IPS-18c (cell line): ENCODE measurements around the gene CLP1.
A peak's percentile ranks its signal among the peaks of the same experiment; 100 is the strongest.

Experiments
- H3K4me3 ChIP-seq: 2 replicates; pipeline ENCODE4 v1.7.0; 2013; ENCODE audit warnings: low read depth, mild to moderate bottlenecking, low read length, moderate library complexity; ENCODE audit not compliant: insufficient read depth
- H3K9me3 ChIP-seq: one replicate; pipeline ENCODE4 v1.6.1; 2013; ENCODE audit warnings: mild to moderate bottlenecking, low read length, moderate library complexity; ENCODE audit not compliant: control insufficient read depth, insufficient read depth

CLP1 gene

DNA sequence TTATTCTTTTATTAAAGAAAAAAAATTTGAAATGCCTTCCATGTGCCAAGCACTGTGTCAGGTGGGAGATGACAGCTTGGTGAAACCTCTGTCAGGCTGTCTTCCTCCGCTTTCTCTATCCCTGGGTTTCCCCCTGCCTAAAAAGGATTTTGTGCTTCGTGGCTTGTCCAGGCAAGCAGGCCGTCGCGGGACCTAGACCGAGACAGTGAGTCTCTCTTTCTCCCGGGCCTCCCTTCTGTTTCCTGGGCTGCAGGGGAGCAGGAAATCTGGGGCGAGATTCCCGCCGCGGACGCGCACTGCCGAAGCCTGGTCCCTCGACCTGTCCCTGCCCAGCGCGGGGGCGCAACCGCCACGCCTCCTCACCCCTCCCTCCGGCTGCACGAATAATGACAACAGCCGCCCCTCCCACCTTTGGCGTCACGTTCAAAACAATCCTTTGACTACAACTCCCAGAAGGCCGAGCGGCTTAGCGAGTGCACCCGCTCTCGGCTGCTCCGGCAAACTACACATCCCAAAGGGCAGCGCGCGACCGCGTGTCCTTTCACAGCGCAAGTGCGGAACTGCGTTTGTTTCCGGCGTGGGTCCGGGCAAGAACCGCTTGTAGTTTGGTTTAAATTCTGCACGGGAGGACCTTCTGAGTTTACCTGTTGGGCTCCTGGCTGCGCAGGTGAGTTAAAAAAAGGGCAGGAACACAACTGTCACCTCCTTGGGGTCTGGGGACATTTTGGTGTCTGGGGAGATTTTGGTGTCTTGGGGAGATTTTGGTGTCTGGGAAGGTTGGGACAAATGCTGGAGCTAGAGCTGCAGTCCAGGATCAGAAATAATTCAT, at the start of gene CLP1:
Gene CLP1 (plus strand): TSS at position 569 of the 829 bp plus-strand sequence. CDS start 1,715 bp downstream, outside the sequence.
- Histone ChIP-seq H3K4me3 (peak within 1 kb of the TSS; percentile 98), H3K9me3 (no peaks in the 10 kb centered on the region)

DNA sequence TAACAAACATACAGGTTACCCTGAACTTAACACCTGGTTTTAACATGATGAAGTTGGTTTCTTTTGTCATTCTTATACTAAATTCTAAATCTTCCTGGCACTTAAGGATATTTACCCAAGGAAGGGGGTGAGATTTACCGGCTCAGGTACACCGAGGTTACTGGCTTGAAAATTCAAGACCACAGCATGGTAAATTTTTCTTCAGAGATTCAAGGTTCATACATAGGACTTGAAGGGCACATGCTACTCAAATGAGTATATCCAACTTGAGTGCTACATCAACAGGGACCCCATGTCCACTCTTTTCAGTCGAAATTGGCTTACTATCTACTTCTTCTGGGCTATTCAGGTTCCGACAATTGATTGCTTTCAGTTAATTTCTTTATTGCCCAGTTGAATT, 47.4 kb upstream of the CLP1 start:
- Histone ChIP-seq H3K9me3 (no peaks in the 10 kb centered on the region), H3K4me3 (no peak overlapping the region)

DNA sequence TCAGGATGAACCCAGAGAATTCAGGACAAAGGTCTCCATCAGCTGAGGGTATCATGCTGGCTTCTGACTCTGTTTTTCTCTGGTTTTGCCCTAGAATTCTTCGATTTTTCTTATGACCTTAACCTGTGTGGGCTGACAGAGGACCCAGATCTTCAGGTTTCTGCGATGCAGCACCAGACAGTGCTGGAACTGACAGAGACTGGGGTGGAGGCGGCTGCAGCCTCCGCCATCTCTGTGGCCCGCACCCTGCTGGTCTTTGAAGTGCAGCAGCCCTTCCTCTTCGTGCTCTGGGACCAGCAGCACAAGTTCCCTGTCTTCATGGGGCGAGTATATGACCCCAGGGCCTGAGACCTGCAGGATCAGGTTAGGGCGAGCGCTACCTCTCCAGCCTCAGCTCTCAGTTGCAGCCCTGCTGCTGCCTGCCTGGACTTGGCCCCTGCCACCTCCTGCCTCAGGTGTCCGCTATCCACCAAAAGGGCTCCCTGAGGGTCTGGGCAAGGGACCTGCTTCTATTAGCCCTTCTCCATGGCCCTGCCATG, 43.3 kb upstream of the CLP1 start:
- Histone ChIP-seq H3K9me3 (no peaks in the 10 kb centered on the region), H3K4me3 (no peak overlapping the region)

DNA sequence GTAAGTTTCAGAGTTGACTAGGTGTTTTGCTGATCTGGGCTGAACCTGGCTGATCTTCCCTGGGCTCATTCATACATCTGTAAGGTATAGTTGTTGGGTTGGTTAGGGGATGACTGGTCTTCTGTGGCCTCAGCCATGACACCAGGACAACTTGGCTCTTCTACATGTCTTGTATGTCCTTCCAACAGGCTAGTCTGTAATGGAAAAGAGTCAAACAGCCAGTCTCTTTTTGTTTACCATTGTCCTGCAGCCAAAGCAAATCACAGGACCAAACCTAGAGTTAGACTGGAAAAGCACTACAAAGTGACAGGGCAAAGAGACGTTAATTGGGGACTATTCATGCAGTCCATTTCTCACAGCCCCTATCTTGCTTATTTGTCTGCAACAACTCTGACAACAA, 42.3 kb upstream of the CLP1 start:
- Histone ChIP-seq H3K4me3 (no peak overlapping the region), H3K9me3 (peaks cover 5% of the 10 kb centered on the region)

DNA sequence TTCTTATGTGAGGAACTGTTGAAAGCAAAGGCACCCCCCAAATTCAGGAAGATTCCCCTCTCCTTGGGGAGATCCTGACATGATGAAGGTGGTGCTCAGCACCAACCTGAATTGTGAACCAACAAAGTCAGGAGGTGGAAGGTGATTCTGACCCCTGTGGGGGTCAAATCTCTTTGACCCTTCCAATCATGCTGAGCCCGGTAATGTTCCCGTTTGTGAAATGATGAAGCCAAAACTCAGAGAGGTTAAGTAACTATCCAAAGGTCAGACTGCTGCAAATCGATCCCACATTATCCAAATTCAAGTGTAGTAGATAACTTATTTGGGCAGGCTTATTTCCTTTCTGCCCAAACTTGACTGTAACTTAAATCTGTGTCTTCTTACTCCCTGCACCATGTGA, 41.0 kb upstream of the CLP1 start:
- Histone ChIP-seq H3K4me3 (no peak overlapping the region), H3K9me3 (peaks cover 5% of the 10 kb centered on the region)

- Histone ChIP-seq H3K4me3 (no peak overlapping the region), H3K9me3 (peaks cover 5% of the 10 kb centered on the region)
Observed at GRCh38 chr11:57618438-57618837, 39.1 kb upstream of the CLP1 start.

DNA sequence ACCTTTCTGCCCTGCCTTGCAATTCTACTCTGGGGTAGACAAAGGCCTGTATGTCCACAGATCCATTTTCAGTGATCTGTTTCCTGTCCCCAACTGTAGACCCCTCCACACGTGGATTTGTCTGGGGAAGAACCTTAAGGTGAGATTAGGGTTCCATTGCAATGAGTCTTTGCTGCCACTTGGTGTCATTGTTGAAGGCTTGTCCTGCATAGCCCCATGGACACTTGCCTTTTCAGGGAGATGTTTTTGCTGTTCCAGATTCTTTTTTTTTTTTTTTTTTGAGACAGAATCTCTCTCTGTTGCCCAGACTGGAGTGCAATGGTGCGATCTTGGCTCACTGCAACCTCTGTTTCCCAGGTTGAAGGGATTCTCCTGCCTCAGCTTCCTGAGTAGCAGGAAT, 38.2 kb upstream of the CLP1 start:
- no peak overlapping the region for H3K4me3 ChIP-seq
- H3K9me3 ChIP-seq = peaks cover 5% of the 10 kb centered on the region

- H3K4me3 ChIP-seq = no peak overlapping the region
- H3K9me3 ChIP-seq = peaks cover 5% of the 10 kb centered on the region
Observed at GRCh38 chr11:57620467-57620866, 37.1 kb upstream of the CLP1 start.

DNA sequence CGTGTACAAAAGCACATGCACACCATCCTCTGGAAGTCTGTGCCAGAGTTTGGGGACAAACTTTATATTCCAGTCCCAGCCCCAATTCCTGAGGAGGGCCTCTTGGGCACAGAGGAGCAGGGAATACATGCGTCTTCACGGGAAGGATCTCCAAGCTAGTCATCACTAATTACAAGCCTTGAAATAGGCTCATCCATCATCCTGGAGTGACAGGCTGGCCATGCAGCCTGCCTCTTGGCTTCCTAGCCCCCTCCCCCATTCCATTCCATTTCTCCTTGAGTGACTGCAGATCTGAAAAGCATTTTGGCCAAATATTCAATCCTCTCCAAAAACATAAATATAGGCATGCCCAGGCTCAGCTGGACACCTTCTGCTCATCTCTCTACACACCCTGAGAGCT, 35.3 kb upstream of the CLP1 start:
- no peak overlapping the region for H3K4me3 ChIP-seq

GRCh38 chr11:57624864-57625263, 32.7 kb upstream of the CLP1 start:
- no peak overlapping the region for H3K4me3 ChIP-seq

More for the DNA sequence above, 35.3 kb upstream of the CLP1 start:
- peaks cover 5% of the 10 kb centered on the region for H3K9me3 ChIP-seq

DNA sequence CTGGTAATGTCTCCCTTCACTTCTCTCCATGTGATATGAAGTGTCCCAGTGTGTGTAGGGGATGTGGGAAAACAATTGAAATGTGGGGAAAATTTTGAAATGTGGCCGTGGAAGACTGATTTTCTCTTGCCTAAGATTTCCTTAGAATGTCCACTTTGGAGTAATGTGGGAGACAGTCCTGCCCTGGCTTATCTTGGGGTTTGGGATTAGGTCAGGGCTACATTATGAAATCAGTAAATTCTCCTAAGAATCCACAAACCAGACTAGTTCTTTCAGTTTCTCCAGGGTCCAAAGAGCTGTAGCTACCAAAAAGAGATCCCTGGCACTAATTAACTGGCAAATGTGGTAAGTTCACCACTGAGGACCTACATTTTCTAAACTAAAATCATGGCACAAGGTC, 30.7 kb upstream of the CLP1 start:
- H3K9me3 ChIP-seq = no peaks in the 10 kb centered on the region

More at GRCh38 chr11:57624864-57625263, 32.7 kb upstream of the CLP1 start:
- H3K9me3 ChIP-seq = peaks cover under 1% of the 10 kb centered on the region

DNA sequence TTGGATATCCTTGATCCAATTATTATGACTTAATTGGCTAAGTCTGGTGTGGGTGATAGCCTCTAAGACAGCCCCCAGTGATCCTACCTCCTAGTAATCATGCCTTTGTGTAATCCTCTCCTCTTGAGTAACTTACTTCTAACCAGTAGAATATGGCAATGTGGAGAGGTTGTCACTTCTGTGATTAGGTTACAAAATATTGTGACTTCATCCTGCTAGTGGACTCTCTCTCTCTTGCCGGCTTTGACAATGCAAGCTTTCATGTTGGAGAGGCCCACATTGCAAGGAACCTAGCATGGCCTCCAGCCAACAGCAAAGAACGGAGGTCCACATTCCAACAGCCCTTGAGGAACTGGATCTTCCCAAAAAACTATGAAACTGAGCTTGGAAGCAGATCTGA, 27.4 kb upstream of the CLP1 start:
- Histone ChIP-seq H3K4me3 (no peak overlapping the region), H3K9me3 (no peaks in the 10 kb centered on the region)

More for the DNA sequence above, 30.7 kb upstream of the CLP1 start:
- H3K4me3 ChIP-seq = no peak overlapping the region

GRCh38 chr11:57632116-57632515, 25.4 kb upstream of the CLP1 start:
- Histone ChIP-seq H3K4me3 (no peak overlapping the region), H3K9me3 (no peaks in the 10 kb centered on the region)

- H3K4me3 ChIP-seq = no peak overlapping the region
- no peaks in the 10 kb centered on the region for H3K9me3 ChIP-seq
Observed at GRCh38 chr11:57633394-57634070, 24.0 kb upstream of the CLP1 start.

DNA sequence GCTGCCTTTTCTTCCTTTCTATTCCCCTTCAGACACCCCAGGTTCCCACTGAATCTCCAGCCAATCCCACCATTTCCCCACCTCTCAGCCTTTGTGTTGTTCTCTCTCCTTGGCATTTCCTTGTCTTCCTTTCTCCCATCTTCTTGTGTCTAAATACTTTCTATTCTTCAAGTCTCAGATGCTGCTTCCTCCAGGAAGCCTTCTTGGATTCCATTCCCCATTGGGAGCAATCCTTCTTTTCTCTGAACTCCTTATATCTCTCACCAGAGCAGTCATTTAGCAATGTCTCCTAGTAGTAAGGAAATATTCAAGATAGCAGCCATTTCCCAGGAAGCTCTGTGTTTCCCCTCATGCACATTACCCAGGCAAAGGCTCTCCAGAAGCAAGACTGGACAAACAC, 23.3 kb upstream of the CLP1 start:
- no peak overlapping the region for H3K4me3 ChIP-seq
- H3K9me3 ChIP-seq = no peaks in the 10 kb centered on the region

DNA sequence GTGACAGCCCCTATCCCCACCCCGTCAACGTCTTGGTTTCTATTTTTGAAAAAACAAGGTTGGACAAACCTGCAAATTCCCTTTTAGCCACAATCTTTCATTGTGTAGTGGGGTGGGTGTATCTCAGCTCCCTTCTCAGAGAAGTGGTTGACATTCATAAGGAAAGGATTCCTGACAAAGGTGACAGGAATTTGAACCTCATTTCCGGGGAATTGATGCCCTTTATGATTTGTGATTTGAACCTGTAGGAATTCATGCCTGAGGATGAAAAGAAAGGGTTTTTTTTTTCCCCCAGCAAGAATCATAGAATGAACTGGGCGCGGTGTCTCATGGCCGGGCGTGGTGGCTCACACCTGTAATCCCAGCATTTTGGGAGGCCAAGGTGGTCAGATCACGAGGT, 22.3 kb upstream of the CLP1 start:
- H3K4me3 ChIP-seq = no peak overlapping the region
- no peaks in the 10 kb centered on the region for H3K9me3 ChIP-seq

- Histone ChIP-seq H3K9me3 (no peaks in the 10 kb centered on the region), H3K4me3 (peak overlapping the region; percentile 21)
Observed at GRCh38 chr11:57637626-57638004, 19.9 kb upstream of the CLP1 start.
